ENCODE results near the gene AQP2. TPM values are rescaled to one million over a fixed set of nuclear protein-coding genes. Genes with fewer than 3 reads are reported as not detected.

AQP2 gene
- total RNA-seq, 4 donors from 2014 or later = not detected

- H3K27ac ChIP-seq = peak overlapping the region; percentile 42 to 88 (median 84)
- intact Hi-C loops (cut with DNase I) = no loop called here
- no peak overlapping the region for H3K4me3 ChIP-seq
- no peak for DNase-seq
- TF ChIP-seq POLR2A (IDR thresholded peaks at IDR 0.05) (no peak), CTCF (IDR thresholded peaks at IDR 0.05) (no peak)
- H3K27me3 ChIP-seq = no peaks in the 10 kb centered on the region
- no peaks in the 10 kb centered on the region for H3K9me3 ChIP-seq
- H3K36me3 ChIP-seq = no peaks in the 10 kb centered on the region
- H3K4me1 ChIP-seq = peaks cover 22 to 84% (median 46%) of the 10 kb centered on the region in 3 donors
Measured at GRCh38 chr12:49939307-49939706, 11.2 kb upstream of the AQP2 start.

GRCh38 chr12:49939707-49940106 lies 10.8 kb upstream of the AQP2 start:
- H3K4me1 ChIP-seq = peaks cover 22 to 82% (median 46%) of the 10 kb centered on the region in 3 donors
- TF ChIP-seq CTCF (IDR thresholded peaks at IDR 0.05) = no peak
- TF ChIP-seq POLR2A (IDR thresholded peaks at IDR 0.05) = no peak
- intact Hi-C loops (cut with DNase I) = no loop called here
- no peaks in the 10 kb centered on the region for H3K27me3 ChIP-seq
- H3K4me3 ChIP-seq = no peak overlapping the region
- WGBS, 2 donors = no CpG with 5 or more reads among the region's 1 CpG
- H3K9me3 ChIP-seq = no peaks in the 10 kb centered on the region
- DNase-seq = no peak
- peak overlapping the region; percentile 42 to 88 (median 84) for H3K27ac ChIP-seq
- no peaks in the 10 kb centered on the region for H3K36me3 ChIP-seq

- Histone ChIP-seq H3K4me3 (no peak overlapping the region), H3K27ac (peak overlapping the region; percentile 54 to 88 (median 76)), H3K4me1 (peaks cover 22 to 90% (median 58%) of the 10 kb centered on the region in 3 donors), H3K27me3 (no peaks in the 10 kb centered on the region), H3K36me3 (no peaks in the 10 kb centered on the region), H3K9me3 (no peaks in the 10 kb centered on the region)
- intact Hi-C loops (cut with DNase I) = no loop called here
- no peak for DNase-seq
- 78 to 83% methylated on average over 10 to 12 of the region's 13 CpGs for WGBS, 2 donors
- TF ChIP-seq POLR2A (IDR thresholded peaks at IDR 0.05) (no peak), CTCF (IDR thresholded peaks at IDR 0.05) (no peak)
Measured at GRCh38 chr12:49941556-49942511, 8.7 kb upstream of the AQP2 start.

- H3K27ac ChIP-seq = peak overlapping the region; percentile 54 to 88 (median 76)
- no peak overlapping the region for H3K4me3 ChIP-seq
- no peaks in the 10 kb centered on the region for H3K36me3 ChIP-seq
- WGBS, 2 donors = 79 to 83% methylated on average over 3 of the region's 3 CpGs
- H3K9me3 ChIP-seq = no peaks in the 10 kb centered on the region
- no peak for DNase-seq
- intact Hi-C loops (cut with DNase I) = no loop called here
- H3K27me3 ChIP-seq = no peaks in the 10 kb centered on the region
- H3K4me1 ChIP-seq = peaks cover 22 to 86% (median 58%) of the 10 kb centered on the region in 3 donors
- TF ChIP-seq CTCF (IDR thresholded peaks at IDR 0.05) (no peak), POLR2A (IDR thresholded peaks at IDR 0.05) (no peak)
Measured at GRCh38 chr12:49942512-49942893, 8.0 kb upstream of the AQP2 start.

- intact Hi-C loops (cut with DNase I) = no loop called here
- TF ChIP-seq POLR2A (IDR thresholded peaks at IDR 0.05) (peak in 1 of 4 donors; percentile 35), CTCF (IDR thresholded peaks at IDR 0.05) (no peak)
- WGBS, 2 donors = 61 to 76% methylated on average over 7 to 10 of the region's 14 CpGs
Measured at GRCh38 chr12:49942921-49943624, 7.5 kb upstream of the AQP2 start.

More at GRCh38 chr12:49942921-49943624, 7.5 kb upstream of the AQP2 start:
- peak overlapping the region; percentile 54 to 88 (median 77) for H3K27ac ChIP-seq
- H3K27me3 ChIP-seq = no peaks in the 10 kb centered on the region
- H3K4me3 ChIP-seq = no peak overlapping the region
- H3K36me3 ChIP-seq = no peaks in the 10 kb centered on the region
- H3K4me1 ChIP-seq = peaks cover 21 to 83% (median 55%) of the 10 kb centered on the region in 3 donors
- H3K9me3 ChIP-seq = no peaks in the 10 kb centered on the region
- DNase-seq = no peak
